GM12874 (cell line): ENCODE measurements around the gene PLEKHG4.

Experiments
- CTCF ChIP-seq: IDR thresholded peaks from 2 replicates; pipeline ENCODE4 v1.5.1; 2011; ENCODE audit warnings: low read depth, mild to moderate bottlenecking, control low read depth, low read length, moderate library complexity; ENCODE audit not compliant: insufficient read depth

Gene PLEKHG4

GRCh38 chr16:67302970-67303369, 23.6 kb downstream of the PLEKHG4 start:
- TF ChIP-seq CTCF, result no peak

- TF ChIP-seq CTCF, result no peak
Measured at GRCh38 chr16:67304020-67304419, 24.7 kb downstream of the PLEKHG4 start.

- TF ChIP-seq CTCF, result no peak
Measured at GRCh38 chr16:67305216-67306071, 26.1 kb downstream of the PLEKHG4 start.

GRCh38 chr16:67310561-67310960, 31.2 kb downstream of the PLEKHG4 start:
- no peak for TF ChIP-seq CTCF

- TF ChIP-seq CTCF, result no peak
Measured at GRCh38 chr16:67311607-67312488, 32.5 kb downstream of the PLEKHG4 start.

- no peak for TF ChIP-seq CTCF
Measured at GRCh38 chr16:67312719-67313118, 33.4 kb downstream of the PLEKHG4 start.

- no peak for TF ChIP-seq CTCF
Measured at GRCh38 chr16:67317853-67318252, 38.5 kb downstream of the PLEKHG4 start.
